ENCODE data around the gene FAM72A. TPM values are rescaled to one million over a fixed set of nuclear protein-coding genes. Genes with fewer than 3 reads are reported as not detected.
"Not testable (repeated sequence)": the region's sequence is repeated elsewhere in the genome, so short reads cannot be mapped to it uniquely, and the experiment has no call there.

Gene FAM72A
- total and polyA plus RNA-seq, 4 donors, result 4.2 to 10.0 (median 7.1) TPM

- not testable (repeated sequence) for H3K4me3 ChIP-seq (ENCODE audit: low read depth, low read length); H3K36me3 ChIP-seq (ENCODE audit: control insufficient read depth, insufficient read depth, low read length); H3K27me3 ChIP-seq (ENCODE audit: control insufficient read depth, insufficient read depth, low read length); H3K4me1 ChIP-seq (ENCODE audit: control insufficient read depth, insufficient read depth, low read length); H3K9me3 ChIP-seq (ENCODE audit: control insufficient read depth, insufficient read depth, low read length); H3K27ac ChIP-seq (ENCODE audit: low read depth, low read length)
- no CpG with 5 or more reads among the region's 7 CpGs for WGBS (ENCODE audit: insufficient coverage)
- DNase-seq (ENCODE audit: low read depth in 4 of 6, low spot score in 6 of 6), result peak in 3 of 6 donors; percentile 12 to 79 (median 46)
These were observed 28.3 kb downstream of the FAM72A start for GRCh38 chr1:206174182-206174868.

DNA sequence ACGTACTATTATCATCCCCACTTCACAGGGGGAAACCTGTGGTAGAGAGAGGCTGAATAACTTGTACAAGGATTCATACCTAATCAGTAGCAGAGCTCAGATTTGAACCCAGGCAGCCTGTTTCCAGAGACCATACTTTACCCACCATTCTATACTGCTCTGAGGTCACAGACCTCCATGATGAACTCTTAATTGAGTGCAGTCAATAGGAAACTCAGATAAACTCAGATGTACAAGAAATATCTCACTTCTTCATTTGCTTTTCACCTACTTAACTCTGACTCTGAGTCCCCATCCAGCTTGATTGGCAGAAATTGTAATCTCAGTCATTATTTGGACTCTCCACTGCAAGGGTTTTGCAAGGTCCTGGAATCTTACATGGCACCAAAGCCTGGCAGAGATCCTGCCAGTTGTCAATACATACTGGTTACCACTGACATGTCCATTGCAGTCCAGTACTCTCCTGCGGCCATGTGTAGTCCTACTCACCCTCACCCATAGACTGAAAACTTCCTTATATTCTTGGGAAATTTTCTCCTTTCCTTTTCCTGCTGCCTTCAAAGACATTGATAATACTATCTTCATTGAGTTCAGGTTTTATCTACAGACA lies 29.4 kb downstream of the FAM72A start:
- not testable (repeated sequence) for H3K4me1 ChIP-seq (ENCODE audit: control insufficient read depth, insufficient read depth, low read length); H3K9me3 ChIP-seq (ENCODE audit: control insufficient read depth, insufficient read depth, low read length); H3K27ac ChIP-seq (ENCODE audit: low read depth, low read length); DNase-seq (ENCODE audit: low read depth in 4 of 6, low spot score in 6 of 6); H3K27me3 ChIP-seq (ENCODE audit: control insufficient read depth, insufficient read depth, low read length); H3K4me3 ChIP-seq (ENCODE audit: low read depth, low read length); H3K36me3 ChIP-seq (ENCODE audit: control insufficient read depth, insufficient read depth, low read length)
- WGBS (ENCODE audit: insufficient coverage), result no CpG with 5 or more reads among the region's 2 CpGs

DNA sequence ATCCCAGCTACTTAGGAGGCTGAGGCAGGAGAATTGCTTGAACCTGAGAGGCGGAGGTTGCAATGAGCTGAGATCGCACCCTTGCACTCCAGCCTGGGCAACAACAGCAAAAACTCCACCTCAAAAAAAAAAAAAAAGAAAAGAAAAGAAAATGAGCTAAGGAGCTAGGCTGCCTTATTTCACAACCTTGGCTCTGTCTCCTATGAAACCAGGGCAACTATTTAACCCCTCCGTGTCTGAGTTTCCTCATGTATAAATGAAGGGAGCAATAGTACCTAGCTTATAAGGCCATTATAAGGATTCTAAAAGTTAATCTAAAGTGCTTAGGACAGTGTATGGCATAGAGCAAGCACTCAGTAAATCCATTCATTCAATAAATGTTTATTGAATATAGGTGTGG lies 32.8 kb downstream of the FAM72A start:
- H3K36me3 ChIP-seq (ENCODE audit: control insufficient read depth, insufficient read depth, low read length); H3K9me3 ChIP-seq (ENCODE audit: control insufficient read depth, insufficient read depth, low read length); H3K4me1 ChIP-seq (ENCODE audit: control insufficient read depth, insufficient read depth, low read length); H3K4me3 ChIP-seq (ENCODE audit: low read depth, low read length); DNase-seq (ENCODE audit: low read depth in 4 of 6, low spot score in 6 of 6); H3K27ac ChIP-seq (ENCODE audit: low read depth, low read length); H3K27me3 ChIP-seq (ENCODE audit: control insufficient read depth, insufficient read depth, low read length): not testable (repeated sequence)
- WGBS (ENCODE audit: insufficient coverage), result no CpG with 5 or more reads among the region's 3 CpGs

DNA sequence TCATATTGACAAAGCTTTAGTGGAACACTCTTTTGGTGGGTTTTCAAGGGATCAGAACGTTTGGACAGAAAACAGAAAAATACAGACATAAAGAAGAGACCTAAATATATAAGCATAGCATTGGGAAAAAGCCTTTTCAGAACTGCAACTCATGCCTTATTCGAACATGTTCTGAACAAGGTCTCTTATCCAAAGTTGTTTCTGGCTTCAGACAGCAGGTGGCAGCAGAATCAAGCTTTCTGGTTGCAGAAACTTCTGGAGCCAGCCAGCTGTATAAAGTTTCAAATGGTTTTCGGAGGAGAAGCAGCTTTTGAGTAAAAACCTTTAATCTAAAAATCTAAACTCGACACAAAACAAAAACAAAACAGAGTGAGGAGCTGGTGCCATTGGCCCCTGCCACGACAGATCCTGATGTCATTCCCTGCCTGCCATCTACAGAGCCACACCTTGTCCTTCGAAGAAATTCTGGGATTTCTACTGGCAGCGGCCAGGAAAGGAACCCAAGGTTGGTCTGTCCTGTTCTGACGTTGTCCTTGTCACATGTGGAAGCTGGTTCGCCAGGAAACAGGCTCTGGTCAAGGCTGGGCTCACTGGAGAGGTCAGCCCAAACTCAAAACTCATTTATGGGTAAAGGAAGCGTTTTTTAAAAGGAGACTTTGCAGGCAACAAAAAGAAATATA lies 35.1 kb downstream of the FAM72A start:
- not testable (repeated sequence) for H3K9me3 ChIP-seq (ENCODE audit: control insufficient read depth, insufficient read depth, low read length); H3K4me1 ChIP-seq (ENCODE audit: control insufficient read depth, insufficient read depth, low read length); H3K4me3 ChIP-seq (ENCODE audit: low read depth, low read length); H3K27me3 ChIP-seq (ENCODE audit: control insufficient read depth, insufficient read depth, low read length); DNase-seq (ENCODE audit: low read depth in 4 of 6, low spot score in 6 of 6); H3K27ac ChIP-seq (ENCODE audit: low read depth, low read length); H3K36me3 ChIP-seq (ENCODE audit: control insufficient read depth, insufficient read depth, low read length)
- WGBS (ENCODE audit: insufficient coverage), result no CpG with 5 or more reads among the region's 10 CpGs

DNA sequence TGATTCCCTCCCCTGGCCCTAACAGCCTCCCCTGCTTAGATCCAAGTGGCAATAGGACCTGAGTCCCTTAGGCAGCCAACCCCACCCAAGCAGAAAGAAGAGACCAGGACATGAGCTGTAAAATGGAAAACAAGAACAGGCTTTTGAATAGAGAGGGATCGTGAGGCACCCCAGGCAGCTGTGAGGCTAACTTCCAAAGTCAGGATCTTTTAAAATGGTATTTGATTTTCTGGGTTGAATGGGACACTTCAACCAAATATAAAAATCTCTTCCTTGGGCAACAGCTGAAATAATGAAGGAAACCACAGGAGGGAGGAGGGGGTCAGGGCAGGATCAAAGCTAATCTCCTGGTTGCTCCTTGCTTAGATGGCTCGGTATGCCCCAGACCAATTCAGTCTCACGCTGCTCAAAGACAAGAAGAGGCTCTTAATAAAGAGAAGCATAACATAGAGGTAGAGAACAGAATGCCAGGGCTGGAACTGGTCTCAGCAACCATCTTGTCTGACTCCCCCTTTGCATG lies 56.8 kb downstream of the FAM72A start:
- no peaks in the 10 kb centered on the region for H3K36me3 ChIP-seq (ENCODE audit: control insufficient read depth, insufficient read depth, low read length)
- DNase-seq (ENCODE audit: low read depth in 4 of 6, low spot score in 6 of 6), result peak in 1 of 6 donors; percentile 12
- WGBS (ENCODE audit: insufficient coverage), result 45% methylated on average over 2 of the region's 3 CpGs

DNA sequence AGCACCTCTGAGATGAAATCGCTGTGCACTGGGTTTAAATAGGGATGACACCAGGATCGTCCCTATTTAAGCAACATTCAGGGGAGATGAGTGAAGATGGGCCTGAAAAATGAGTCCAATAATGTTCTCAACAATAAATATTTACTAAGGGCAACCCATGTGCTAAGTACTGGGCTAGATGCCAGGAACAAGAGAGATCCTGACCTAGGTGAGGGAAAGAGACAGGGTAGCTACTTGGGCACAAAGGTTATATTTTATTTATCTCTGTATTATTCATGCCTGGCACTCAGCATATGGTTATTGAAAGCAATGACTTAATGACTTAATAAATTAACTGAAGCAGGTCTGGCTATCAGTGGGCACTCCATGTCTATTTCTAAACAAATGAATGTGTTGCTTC lies 58.0 kb downstream of the FAM72A start:
- Histone ChIP-seq H3K4me1 (ENCODE audit: control insufficient read depth, insufficient read depth, low read length) (peaks cover 5% of the 10 kb centered on the region), H3K27ac (ENCODE audit: low read depth, low read length) (no peak overlapping the region), H3K36me3 (ENCODE audit: control insufficient read depth, insufficient read depth, low read length) (no peaks in the 10 kb centered on the region), H3K27me3 (ENCODE audit: control insufficient read depth, insufficient read depth, low read length) (no peaks in the 10 kb centered on the region), H3K9me3 (ENCODE audit: control insufficient read depth, insufficient read depth, low read length) (peaks cover 2% of the 10 kb centered on the region), H3K4me3 (ENCODE audit: low read depth, low read length) (no peak overlapping the region)
- WGBS (ENCODE audit: insufficient coverage), result 60% methylated on average over 1 of the region's 2 CpGs
- DNase-seq (ENCODE audit: low read depth in 4 of 6, low spot score in 6 of 6), result peak in 1 of 6 donors; percentile 12

More for the DNA sequence above, 56.8 kb downstream of the FAM72A start:
- peaks cover 5% of the 10 kb centered on the region for H3K4me1 ChIP-seq (ENCODE audit: control insufficient read depth, insufficient read depth, low read length)
- H3K27ac ChIP-seq (ENCODE audit: low read depth, low read length), result no peak overlapping the region
- H3K4me3 ChIP-seq (ENCODE audit: low read depth, low read length), result no peak overlapping the region
- H3K27me3 ChIP-seq (ENCODE audit: control insufficient read depth, insufficient read depth, low read length), result no peaks in the 10 kb centered on the region
- peaks cover under 1% of the 10 kb centered on the region for H3K9me3 ChIP-seq (ENCODE audit: control insufficient read depth, insufficient read depth, low read length)

- Histone ChIP-seq H3K36me3 (ENCODE audit: control insufficient read depth, insufficient read depth, low read length) (no peaks in the 10 kb centered on the region), H3K4me1 (ENCODE audit: control insufficient read depth, insufficient read depth, low read length) (peaks cover 5% of the 10 kb centered on the region), H3K4me3 (ENCODE audit: low read depth, low read length) (no peak overlapping the region), H3K27me3 (ENCODE audit: control insufficient read depth, insufficient read depth, low read length) (no peaks in the 10 kb centered on the region), H3K27ac (ENCODE audit: low read depth, low read length) (no peak overlapping the region), H3K9me3 (ENCODE audit: control insufficient read depth, insufficient read depth, low read length) (peaks cover 2% of the 10 kb centered on the region)
- no peak for DNase-seq (ENCODE audit: low read depth in 4 of 6, low spot score in 6 of 6)
- 82% methylated on average over 14 of the region's 15 CpGs for WGBS (ENCODE audit: insufficient coverage)
These were observed 59.0 kb downstream of the FAM72A start for GRCh38 chr1:206143537-206144172.

DNA sequence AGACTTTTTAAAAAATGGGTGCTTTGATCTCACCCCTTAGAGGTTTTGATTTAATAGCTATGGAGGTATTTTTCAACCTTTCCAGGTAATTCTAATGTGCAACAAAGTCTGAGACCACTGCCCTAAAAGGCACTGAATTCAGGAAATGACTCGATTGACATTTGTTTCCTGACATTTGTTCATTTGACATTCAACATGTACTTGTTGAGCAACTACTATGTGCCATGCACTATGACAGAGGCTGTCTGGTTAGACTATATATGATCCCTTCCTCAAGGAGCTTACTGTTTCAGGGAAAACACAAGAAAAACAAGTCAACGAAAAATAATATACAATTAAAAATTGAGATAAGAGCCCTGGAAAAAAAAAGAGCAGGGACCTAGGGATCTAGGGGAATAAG lies 59.9 kb downstream of the FAM72A start:
- H3K27ac ChIP-seq (ENCODE audit: low read depth, low read length), result no peak overlapping the region
- peaks cover 2% of the 10 kb centered on the region for H3K9me3 ChIP-seq (ENCODE audit: control insufficient read depth, insufficient read depth, low read length)
- no peaks in the 10 kb centered on the region for H3K27me3 ChIP-seq (ENCODE audit: control insufficient read depth, insufficient read depth, low read length)
- no peaks in the 10 kb centered on the region for H3K36me3 ChIP-seq (ENCODE audit: control insufficient read depth, insufficient read depth, low read length)
- peaks cover 5% of the 10 kb centered on the region for H3K4me1 ChIP-seq (ENCODE audit: control insufficient read depth, insufficient read depth, low read length)
- WGBS (ENCODE audit: insufficient coverage), result no CpG with 5 or more reads among the region's 2 CpGs
- H3K4me3 ChIP-seq (ENCODE audit: low read depth, low read length), result no peak overlapping the region
- no peak for DNase-seq (ENCODE audit: low read depth in 4 of 6, low spot score in 6 of 6)

DNA sequence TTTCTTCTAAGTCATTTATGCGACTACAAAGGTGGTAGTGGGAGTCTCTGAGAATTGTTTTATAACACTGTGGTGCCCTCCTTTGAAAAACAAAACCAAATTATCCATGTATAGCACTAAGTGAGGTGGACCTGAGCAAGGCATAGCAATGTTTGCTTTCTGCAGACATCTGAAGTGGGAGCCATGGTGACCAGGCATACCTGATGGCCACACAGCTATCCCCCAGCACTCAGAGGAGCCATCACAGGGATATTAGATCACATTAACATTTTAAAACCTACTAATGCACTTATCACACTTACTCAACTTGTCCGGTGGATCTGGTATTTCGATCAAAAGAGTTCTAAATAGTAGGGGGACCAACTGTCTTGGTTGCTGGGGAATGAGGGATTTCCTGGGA lies 60.6 kb downstream of the FAM72A start:
- no peaks in the 10 kb centered on the region for H3K36me3 ChIP-seq (ENCODE audit: control insufficient read depth, insufficient read depth, low read length)
- no peak for DNase-seq (ENCODE audit: low read depth in 4 of 6, low spot score in 6 of 6)
- peaks cover 5% of the 10 kb centered on the region for H3K4me1 ChIP-seq (ENCODE audit: control insufficient read depth, insufficient read depth, low read length)
- WGBS (ENCODE audit: insufficient coverage), result no CpG with 5 or more reads among the region's 3 CpGs
- no peak overlapping the region for H3K27ac ChIP-seq (ENCODE audit: low read depth, low read length)
- no peak overlapping the region for H3K4me3 ChIP-seq (ENCODE audit: low read depth, low read length)
- H3K9me3 ChIP-seq (ENCODE audit: control insufficient read depth, insufficient read depth, low read length), result peaks cover 2% of the 10 kb centered on the region
- H3K27me3 ChIP-seq (ENCODE audit: control insufficient read depth, insufficient read depth, low read length), result no peaks in the 10 kb centered on the region

Data from spinal cord (tissue), 10 donors.